Colonic mucosa (tissue), 4 donors: ENCODE results near the gene PHF21B. TPM values are rescaled to one million over a fixed set of nuclear protein-coding genes. Genes with fewer than 3 reads are reported as not detected.
"Not testable (repeated sequence)": the region's sequence is repeated elsewhere in the genome, so short reads cannot be mapped to it uniquely, and the experiment has no call there.

Experiments used
- DNase-seq: peaks from one replicate; pipeline ENCODE4 v3.0.0-alpha.2; 2020
- H3K27ac ChIP-seq: fragments of 200-600 bp; one replicate; pipeline ENCODE4 v1.8.0; 2021
- H3K27me3 ChIP-seq: fragments of 200-600 bp; one replicate; pipeline ENCODE4 v1.8.0; 2021
- H3K36me3 ChIP-seq: fragments of 200-600 bp; one replicate; pipeline ENCODE4 v1.8.0; 2021
- H3K4me1 ChIP-seq: fragments of 200-600 bp; one replicate; pipeline ENCODE4 v1.8.0; 2021; ENCODE audit warnings: mild to moderate bottlenecking
- H3K4me3 ChIP-seq: fragments of 200-600 bp; one replicate; pipeline ENCODE4 v1.8.0; 2021
- H3K9ac ChIP-seq, 2 donors: one replicate each; pipeline ENCODE4 v1.7.0; 2013; ENCODE audit warnings: control low read depth in 2 of 2, low read depth in 2 of 2, low read length in 2 of 2
- H3K9me3 ChIP-seq: fragments of 200-600 bp; one replicate; pipeline ENCODE4 v1.8.0; 2021
- intact Hi-C: fragments of 100-400 bp; cut with DNase I; formaldehyde crosslinking; loops from one replicate; pipeline ENCODE4 v1.14.1; 2022
- total RNA-seq, 2 donors: library from RNA; stranded (reverse); fragmentation: NEBNext Ultra II Directional in 1 of 2; extraction: Animal tissue kit (Norgen Biotek cat#: 25700) in 1 of 2; gene quantifications; one replicate each; pipeline ENCODE4 v1.2.1, GENCODE V29; 2021
- TF ChIP-seq, protein P1 (sequence below): fragments of 200-600 bp; IDR thresholded peaks from one replicate; pipeline ENCODE4 v1.8.0; 2022; ENCODE audit warnings: antibody characterized with exemption, mild to moderate bottlenecking
- donor health status: healthy.
- donor health status: DM: no; HTN: no; CAD: no.
- donor health status: DM: no; HTN: no; CAD: no.

PHF21B gene
- total RNA-seq, 2 donors from 2014 or later = not detected

DNA sequence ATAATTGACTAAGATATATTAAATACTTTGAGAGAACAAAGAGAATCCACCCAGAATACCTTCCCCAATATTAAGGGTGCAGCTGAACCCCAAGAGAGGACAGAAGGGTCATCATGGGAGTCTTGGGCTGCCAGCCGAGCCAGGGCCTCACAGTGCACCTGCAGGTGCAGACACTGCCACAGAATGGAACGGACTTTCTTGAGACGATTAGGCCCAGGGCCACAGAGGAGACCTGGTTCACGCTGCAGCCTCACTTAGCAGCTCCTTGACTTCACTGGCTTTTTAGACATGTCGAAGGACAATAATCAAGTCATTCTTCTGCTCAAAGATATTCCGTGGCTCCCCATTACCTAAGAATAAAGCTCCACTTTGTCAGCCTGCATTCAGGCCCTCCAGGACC lies 100.6 kb downstream of the PHF21B start:
- TF ChIP-seq, protein P1, sequence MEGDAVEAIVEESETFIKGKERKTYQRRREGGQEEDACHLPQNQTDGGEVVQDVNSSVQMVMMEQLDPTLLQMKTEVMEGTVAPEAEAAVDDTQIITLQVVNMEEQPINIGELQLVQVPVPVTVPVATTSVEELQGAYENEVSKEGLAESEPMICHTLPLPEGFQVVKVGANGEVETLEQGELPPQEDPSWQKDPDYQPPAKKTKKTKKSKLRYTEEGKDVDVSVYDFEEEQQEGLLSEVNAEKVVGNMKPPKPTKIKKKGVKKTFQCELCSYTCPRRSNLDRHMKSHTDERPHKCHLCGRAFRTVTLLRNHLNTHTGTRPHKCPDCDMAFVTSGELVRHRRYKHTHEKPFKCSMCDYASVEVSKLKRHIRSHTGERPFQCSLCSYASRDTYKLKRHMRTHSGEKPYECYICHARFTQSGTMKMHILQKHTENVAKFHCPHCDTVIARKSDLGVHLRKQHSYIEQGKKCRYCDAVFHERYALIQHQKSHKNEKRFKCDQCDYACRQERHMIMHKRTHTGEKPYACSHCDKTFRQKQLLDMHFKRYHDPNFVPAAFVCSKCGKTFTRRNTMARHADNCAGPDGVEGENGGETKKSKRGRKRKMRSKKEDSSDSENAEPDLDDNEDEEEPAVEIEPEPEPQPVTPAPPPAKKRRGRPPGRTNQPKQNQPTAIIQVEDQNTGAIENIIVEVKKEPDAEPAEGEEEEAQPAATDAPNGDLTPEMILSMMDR = no peak
- Histone ChIP-seq H3K9me3 (no peaks in the 10 kb centered on the region), H3K4me3 (no peak overlapping the region), H3K4me1 (no peaks in the 10 kb centered on the region), H3K27ac (no peak overlapping the region), H3K36me3 (no peaks in the 10 kb centered on the region), H3K27me3 (no peaks in the 10 kb centered on the region), H3K9ac (no peak overlapping the region)
- DNase-seq = no peak
- intact Hi-C loops = no loop called here

- Histone ChIP-seq H3K36me3 (no peaks in the 10 kb centered on the region), H3K9ac (no peak overlapping the region), H3K27me3 (no peaks in the 10 kb centered on the region), H3K4me3 (no peak overlapping the region), H3K4me1 (no peaks in the 10 kb centered on the region), H3K27ac (no peak overlapping the region), H3K9me3 (no peaks in the 10 kb centered on the region)
- no peak for DNase-seq
- TF ChIP-seq, protein P1 = no peak
- intact Hi-C loops = no loop called here
Measured at GRCh38 chr22:44907765-44908737, 101.8 kb downstream of the PHF21B start.

GRCh38 chr22:44906999-44907644 lies 102.7 kb downstream of the PHF21B start:
- Histone ChIP-seq H3K27ac (no peak overlapping the region), H3K27me3 (no peaks in the 10 kb centered on the region), H3K4me3 (no peak overlapping the region), H3K9ac (no peak overlapping the region), H3K4me1 (no peaks in the 10 kb centered on the region), H3K36me3 (no peaks in the 10 kb centered on the region), H3K9me3 (no peaks in the 10 kb centered on the region)
- intact Hi-C loops = no loop called here
- DNase-seq = no peak
- TF ChIP-seq, protein P1 = no peak

DNA sequence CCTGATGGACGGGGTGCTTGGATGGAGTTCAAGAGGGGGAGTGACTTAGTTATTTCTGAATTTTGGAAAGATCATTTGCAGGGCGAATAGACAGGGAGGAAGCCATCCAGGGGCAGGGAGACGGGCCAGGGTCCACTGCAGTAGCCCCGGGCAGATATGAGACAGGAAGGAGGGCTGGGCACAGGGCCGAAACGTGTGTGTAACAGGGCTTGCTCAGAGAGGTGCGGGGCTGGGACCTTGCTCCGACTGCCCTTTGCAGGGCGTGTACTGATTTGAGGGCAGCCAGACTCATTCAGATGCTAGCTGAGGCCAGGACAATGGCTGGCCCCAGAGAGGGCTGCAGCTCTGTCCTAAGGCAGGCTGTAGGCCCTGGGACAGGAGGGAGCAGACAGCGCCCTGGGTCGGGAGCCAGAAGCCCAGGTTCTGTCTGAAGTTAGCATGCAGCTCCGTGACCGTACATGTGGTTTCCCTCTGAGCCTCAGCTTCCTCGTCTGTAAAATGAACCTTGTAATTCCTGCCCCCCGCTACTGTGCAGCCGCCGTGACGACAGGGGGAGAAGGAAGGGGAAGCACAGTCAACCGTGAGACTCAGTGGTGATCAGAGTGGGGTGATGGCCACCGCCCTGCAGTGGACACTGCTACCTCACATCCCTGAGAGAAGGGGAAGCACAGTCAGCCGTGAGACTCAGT lies 103.4 kb downstream of the PHF21B start:
- H3K4me1 ChIP-seq = no peaks in the 10 kb centered on the region

GRCh38 chr22:44904492-44905152 lies 105.2 kb downstream of the PHF21B start:
- H3K27me3 ChIP-seq, H3K27ac ChIP-seq, H3K4me1 ChIP-seq, H3K4me3 ChIP-seq, intact Hi-C loops, DNase-seq, H3K9me3 ChIP-seq, H3K36me3 ChIP-seq, H3K9ac ChIP-seq: not testable (repeated sequence)

More for the DNA sequence above, 103.4 kb downstream of the PHF21B start:
- Histone ChIP-seq H3K9me3 (no peaks in the 10 kb centered on the region), H3K9ac (no peak overlapping the region), H3K27me3 (no peaks in the 10 kb centered on the region), H3K4me3 (no peak overlapping the region), H3K36me3 (no peaks in the 10 kb centered on the region), H3K27ac (no peak overlapping the region)
- intact Hi-C loops = no loop called here
- TF ChIP-seq, protein P1 = no peak
- no peak for DNase-seq

DNA sequence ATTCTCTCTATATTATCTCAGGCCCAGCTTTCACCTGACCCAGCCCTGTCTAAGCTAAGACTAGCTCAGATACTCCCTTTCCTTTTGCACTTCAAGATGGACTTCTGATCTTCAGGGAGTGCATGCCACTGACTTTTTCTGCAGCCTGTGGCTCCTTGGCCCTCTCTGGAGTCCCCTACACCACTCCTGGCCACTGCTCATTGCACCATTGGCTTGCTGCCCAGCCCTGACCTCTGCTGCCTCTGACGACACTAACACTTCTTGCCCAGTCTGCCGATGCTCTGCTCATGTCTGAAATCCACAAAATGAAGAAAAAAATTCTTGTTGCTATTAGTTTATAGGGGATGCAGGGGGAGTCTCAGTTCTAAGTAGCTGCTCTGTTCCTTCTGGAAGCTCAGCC lies 106.6 kb downstream of the PHF21B start:
- H3K27me3 ChIP-seq, H3K9me3 ChIP-seq, intact Hi-C loops, DNase-seq, H3K4me3 ChIP-seq, H3K4me1 ChIP-seq, H3K36me3 ChIP-seq, H3K9ac ChIP-seq, H3K27ac ChIP-seq: not testable (repeated sequence)
